Small intestine (tissue), 4 donors: ENCODE measurements around the gene PIKFYVE. TPM values are rescaled to one million over a fixed set of nuclear protein-coding genes. Genes with fewer than 3 reads are reported as not detected.

Experiments
- polyA plus RNA-seq, 4 donors: library from polyadenylated mRNA; stranded (reverse) in 3 of 4; unstranded in 1 of 4; fragments of 200-250 nt in 3 of 4; fragments of 120-200 nt in 1 of 4; gene quantifications; one replicate each; pipeline versions ENCODE4 v1.2.1 to v1.2.3, GENCODE V29; 2013
- donor health status: healthy with polysubstance abuse.
- donor health status: Bipolar disorder and iron deficiency.
- donor health status: healthy.

Gene PIKFYVE
- polyA plus RNA-seq, 4 donors = 5.1 to 17.3 (median 7.1) TPM

Other genes with a start within 250 kb of the PIKFYVE start
- gene PLEKHM3, start 240.7 kb upstream of the PIKFYVE start, polyA plus RNA-seq = 10 to 100 TPM in 1 of 4 donors, 1 to 10 TPM in 2, under 1 TPM in 1; 0.89 to 12.1 (median 2.1) TPM
- gene CRYGD, start 141.7 kb upstream of the PIKFYVE start, polyA plus RNA-seq = 1 to 10 TPM in 1 of 4 donors, under 1 TPM in 1, not detected in 2; 0.15 to 2.8 TPM
- not detected for gene CRYGC, start 136.4 kb upstream of the PIKFYVE start, polyA plus RNA-seq
- not detected for gene CRYGB, start 120.1 kb upstream of the PIKFYVE start, polyA plus RNA-seq
- gene CRYGA, start 102.7 kb upstream of the PIKFYVE start, polyA plus RNA-seq = not detected
- gene C2orf80, start 76.2 kb upstream of the PIKFYVE start, polyA plus RNA-seq = under 1 TPM in 1 of 4 donors, not detected in 3; 0.46 TPM
- 100 to 1,000 TPM; 115 to 297 (median 243) TPM for gene IDH1, start 11.2 kb upstream of the PIKFYVE start, polyA plus RNA-seq
- under 1 TPM in 1 of 4 donors, not detected in 3; 0.04 TPM for gene PTH2R, start 140.5 kb downstream of the PIKFYVE start, polyA plus RNA-seq